Neuronal stem cell (in vitro differentiated cells): ENCODE measurements around the gene TSHZ1.

Source experiments
- DNase-seq: peaks from one replicate; pipeline ENCODE4 v3.0.0-alpha.2; 2013; ENCODE audit warnings: low spot score
- H2AFZ ChIP-seq: one replicate; pipeline ENCODE4 v1.6.1; 2013; ENCODE audit warnings: mild to moderate bottlenecking, low read length, inconsistent platforms
- H2AK5ac ChIP-seq: 2 replicates; pipeline ENCODE4 v1.6.1; 2013; ENCODE audit warnings: low read depth, mild to moderate bottlenecking, inconsistent platforms, low read length, moderate library complexity, mixed read lengths
- H2BK120ac ChIP-seq: 2 replicates; pipeline ENCODE4 v1.6.1; 2013; ENCODE audit warnings: low read depth, mild to moderate bottlenecking, inconsistent platforms, low read length, moderate library complexity, mixed read lengths
- H2BK12ac ChIP-seq: one replicate; pipeline ENCODE4 v1.6.1; 2013; ENCODE audit warnings: low read length, inconsistent platforms
- H2BK15ac ChIP-seq: 2 replicates; pipeline ENCODE4 v1.6.1; 2013; ENCODE audit warnings: mild to moderate bottlenecking, low read length, inconsistent platforms, mixed read lengths
- H2BK5ac ChIP-seq: one replicate; pipeline ENCODE4 v1.6.1; 2013; ENCODE audit warnings: inconsistent platforms, mild to moderate bottlenecking, low read length, moderate library complexity
- H3K14ac ChIP-seq: one replicate; pipeline ENCODE4 v1.6.1; 2013; ENCODE audit warnings: low read length, inconsistent platforms
- H3K18ac ChIP-seq: 2 replicates; pipeline ENCODE4 v1.6.1; 2013; ENCODE audit warnings: low read length, inconsistent platforms
- H3K23ac ChIP-seq: 2 replicates; pipeline ENCODE4 v1.6.1; 2013; ENCODE audit warnings: low read depth, mild to moderate bottlenecking, mixed read lengths, low read length, inconsistent platforms; ENCODE audit not compliant: poor library complexity
- H3K27ac ChIP-seq: replicated peaks from 3 replicates; pipeline ENCODE4 v1.5.1; 2013; ENCODE audit warnings: low read length, inconsistent platforms
- H3K27me3 ChIP-seq, 3 experiments: 2 replicates each; pipeline ENCODE4 v1.6.1; 2013; ENCODE audit warnings: low read length in 3 of 3, mild to moderate bottlenecking in 2 of 3, inconsistent platforms in 1 of 3, low read depth in 1 of 3, mixed read lengths in 1 of 3, moderate library complexity in 1 of 3; ENCODE audit not compliant: control insufficient read depth in 3 of 3, insufficient read depth in 3 of 3
- H3K36me3 ChIP-seq, 2 donors: replicated peaks in 1 of 2; 2 replicates each; pipeline ENCODE4 v1.6.1; 2013; ENCODE audit warnings: low read length in 2 of 2; ENCODE audit not compliant: control insufficient read depth in 2 of 2, insufficient read depth in 2 of 2
- H3K4ac ChIP-seq: 2 replicates; pipeline ENCODE4 v1.6.1; 2013; ENCODE audit warnings: inconsistent platforms, mild to moderate bottlenecking, low read length, moderate library complexity
- H3K4me1 ChIP-seq, 2 donors: 1 replicate in 1 of 2; 2 replicates in 1 of 2; pipeline ENCODE4 v1.6.1; 2013; ENCODE audit warnings: low read length in 2 of 2, low read depth in 1 of 2; ENCODE audit not compliant: control insufficient read depth in 2 of 2, insufficient read depth in 1 of 2
- H3K4me2 ChIP-seq: one replicate; pipeline ENCODE4 v1.6.1; 2013; ENCODE audit warnings: mild to moderate bottlenecking, low read length, inconsistent platforms; ENCODE audit not compliant: insufficient read depth, poor library complexity, severe bottlenecking
- H3K4me3 ChIP-seq, 2 donors: 2 replicates each; pipeline ENCODE4 v1.5.1; 2013; ENCODE audit warnings: low read length in 2 of 2, mild to moderate bottlenecking in 2 of 2, inconsistent platforms in 1 of 2, moderate library complexity in 1 of 2
- H3K79me1 ChIP-seq: one replicate; pipeline ENCODE4 v1.6.1; 2013; ENCODE audit warnings: low read depth, mild to moderate bottlenecking, inconsistent platforms, low read length, moderate library complexity
- H3K9ac ChIP-seq: one replicate; pipeline ENCODE4 v1.6.1; 2013; ENCODE audit warnings: mild to moderate bottlenecking, low read depth, low read length, inconsistent platforms; ENCODE audit not compliant: poor library complexity
- H3K9me3 ChIP-seq, 2 donors: replicated peaks in 1 of 2; 2 replicates each; pipeline versions ENCODE3 to v1.6.1; 2013; ENCODE audit warnings: low read length in 2 of 2, mild to moderate bottlenecking in 2 of 2, inconsistent platforms in 1 of 2, low read depth in 1 of 2, mixed read lengths in 1 of 2, moderate library complexity in 1 of 2; ENCODE audit not compliant: control insufficient read depth in 2 of 2, insufficient read depth in 1 of 2
- H4K8ac ChIP-seq: one replicate; pipeline ENCODE4 v1.6.1; 2013; ENCODE audit warnings: low read depth, mild to moderate bottlenecking, inconsistent platforms, low read length, moderate library complexity
- H4K91ac ChIP-seq: one replicate; pipeline ENCODE4 v1.6.1; 2013; ENCODE audit warnings: low read length, low read depth, mild to moderate bottlenecking, inconsistent platforms; ENCODE audit not compliant: poor library complexity
- WGBS, 2 donors: extraction: QIAGEN DNeasy Blood & Tissue Kit; methylation state at CpG; one replicate each; pipeline ENCODE4 v1.1.7; 2013; ENCODE audit warnings: missing lambda C conversion rate in 2 of 2, mixed read lengths in 1 of 2; ENCODE audit not compliant: insufficient read length in 2 of 2, insufficient replicate concordance in 1 of 2; ENCODE audit errors: extremely low coverage in 2 of 2; 5-methylcytosine and 5-hydroxymethylcytosine counted together

TSHZ1 gene

DNA sequence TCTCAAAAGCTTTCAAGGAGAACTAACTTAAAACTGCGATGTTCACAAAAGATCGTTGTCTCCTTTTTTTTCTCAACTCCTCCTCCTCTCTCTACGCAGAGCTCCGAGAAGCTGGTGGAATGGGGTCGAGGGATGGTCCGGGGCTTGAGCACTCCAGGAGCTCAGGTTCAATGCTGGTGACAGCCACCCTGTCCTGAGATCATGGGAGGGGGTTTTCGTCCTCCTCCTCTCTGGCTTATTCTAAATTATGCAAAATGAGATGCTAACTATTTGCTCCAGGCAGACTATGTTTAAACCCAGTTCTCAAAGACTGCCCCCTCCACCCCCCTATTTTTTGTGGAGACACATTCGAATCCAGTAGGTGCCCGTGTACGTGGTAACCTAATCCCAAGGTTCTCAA, 11.8 kb downstream of the TSHZ1 start:
- WGBS, 2 donors: no CpG with 5 or more reads among the region's 10 CpGs
- H3K4me2 ChIP-seq: no peak overlapping the region

DNA sequence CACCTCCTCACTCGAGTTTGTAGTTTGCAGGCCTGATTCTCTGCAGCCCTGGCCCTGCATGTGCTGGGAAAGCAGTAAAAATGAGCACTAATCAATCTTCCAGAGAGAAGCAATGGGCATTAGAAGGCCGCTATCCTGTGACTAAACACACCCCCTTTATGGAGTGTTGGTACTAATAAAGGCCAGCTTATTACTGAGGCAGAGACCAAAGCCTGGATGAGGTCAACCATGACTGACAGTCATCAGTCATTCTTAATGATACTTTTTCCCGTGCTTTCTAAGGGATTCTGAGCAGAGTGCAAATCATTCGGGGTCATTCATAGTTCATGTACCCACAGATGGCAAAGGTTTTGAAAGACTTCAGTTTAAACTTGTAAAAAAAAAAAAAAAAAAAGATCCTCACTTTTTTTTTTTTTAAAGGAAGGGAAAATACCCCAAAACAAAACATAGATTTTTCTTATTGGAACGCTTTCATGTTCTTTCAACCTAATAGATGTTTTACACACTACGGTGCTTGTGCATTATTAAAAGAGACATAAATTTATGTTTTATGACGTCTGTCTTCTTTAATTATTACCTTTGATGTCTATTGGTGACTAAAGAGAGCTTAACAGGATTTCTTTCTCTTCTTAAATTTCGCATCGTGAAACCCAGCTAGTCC, 13.2 kb downstream of the TSHZ1 start:
- no peak for DNase-seq
- Histone ChIP-seq H2BK12ac (no peak overlapping the region), H3K4me1 (peaks cover 5 to 37% of the 10 kb centered on the region in 2 donors), H2BK15ac (no peak overlapping the region), H3K36me3 (no peaks in the 10 kb centered on the region), H3K4me3 (no peak overlapping the region), H3K79me1 (no peaks in the 10 kb centered on the region), H2AK5ac (no peak overlapping the region), H3K14ac (no peak overlapping the region), H3K4me2 (no peak overlapping the region), H2BK5ac (no peak overlapping the region), H3K9me3 (no peaks in the 10 kb centered on the region), H3K23ac (no peak overlapping the region), H2AFZ (no peak overlapping the region), H3K27ac (no peak overlapping the region), H4K8ac (no peak overlapping the region), H2BK120ac (no peak overlapping the region), H3K27me3 (no peaks in the 10 kb centered on the region), H3K18ac (no peak overlapping the region), H4K91ac (no peak overlapping the region), H3K4ac (no peak overlapping the region), H3K9ac (no peak overlapping the region)
- no CpG with 5 or more reads among the region's 9 CpGs for WGBS, 2 donors

More for the DNA sequence above, 11.8 kb downstream of the TSHZ1 start:
- H3K4me1 ChIP-seq: peaks cover 5 to 27% of the 10 kb centered on the region in 2 donors
- no peak overlapping the region for H3K4me3 ChIP-seq
- no peak overlapping the region for H2AFZ ChIP-seq
- H2AK5ac ChIP-seq: no peak overlapping the region
- H4K8ac ChIP-seq: no peak overlapping the region
- no peak overlapping the region for H3K14ac ChIP-seq
- H3K18ac ChIP-seq: no peak overlapping the region
- no peak overlapping the region for H2BK5ac ChIP-seq
- no peaks in the 10 kb centered on the region for H3K9me3 ChIP-seq
- no peaks in the 10 kb centered on the region for H3K79me1 ChIP-seq
- H3K27me3 ChIP-seq: no peaks in the 10 kb centered on the region
- no peak overlapping the region for H2BK12ac ChIP-seq
- H2BK120ac ChIP-seq: no peak overlapping the region
- no peak overlapping the region for H3K27ac ChIP-seq
- H3K4ac ChIP-seq: no peak overlapping the region
- no peak overlapping the region for H3K23ac ChIP-seq
- no peaks in the 10 kb centered on the region for H3K36me3 ChIP-seq
- no peak for DNase-seq
- no peak overlapping the region for H2BK15ac ChIP-seq
- H4K91ac ChIP-seq: no peak overlapping the region
- no peak overlapping the region for H3K9ac ChIP-seq

DNA sequence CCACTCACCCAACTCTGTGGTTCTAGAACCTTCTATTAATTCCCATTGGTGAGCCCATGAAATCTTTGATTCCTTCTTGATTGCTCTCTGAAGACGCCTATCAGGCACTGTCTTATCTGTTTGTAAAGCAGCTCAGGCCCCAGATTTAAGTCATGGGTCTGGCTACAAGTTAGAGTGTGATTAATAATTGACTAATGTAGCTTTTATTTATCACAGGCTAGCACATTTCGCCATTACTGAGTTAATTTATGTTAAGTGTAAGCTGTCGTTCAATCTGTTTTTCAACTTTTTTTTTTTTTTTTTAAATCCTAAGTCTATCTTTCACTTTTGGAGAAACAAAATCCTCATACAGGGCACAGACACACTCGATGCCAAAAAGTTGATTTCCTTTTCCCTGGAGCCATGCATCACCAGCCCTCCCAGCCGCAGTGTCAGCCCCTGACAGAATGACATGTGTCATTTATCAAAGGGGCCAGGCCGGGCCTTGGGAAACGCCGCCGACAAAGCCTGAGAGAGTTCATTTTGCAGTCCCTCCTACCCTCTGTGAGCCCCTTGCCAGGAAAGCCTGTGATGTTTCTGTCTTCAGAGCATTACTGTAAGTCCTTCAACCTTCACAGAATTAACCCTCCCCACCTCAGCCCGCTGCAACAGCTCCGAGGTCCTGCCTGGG, 15.8 kb downstream of the TSHZ1 start:
- H2BK120ac ChIP-seq: no peak overlapping the region
- no peaks in the 10 kb centered on the region for H3K27me3 ChIP-seq
- no peak overlapping the region for H3K9ac ChIP-seq
- peaks cover 5 to 29% of the 10 kb centered on the region in 2 donors for H3K4me1 ChIP-seq
- no peak overlapping the region for H2BK12ac ChIP-seq
- peak overlapping the region in 1 of 2 donors; percentile 29 for H3K4me3 ChIP-seq
- DNase-seq: peak; percentile 5
- H3K4ac ChIP-seq: no peak overlapping the region
- no peak overlapping the region for H2BK15ac ChIP-seq
- peak overlapping the region; percentile 81 for H2AFZ ChIP-seq
- H4K8ac ChIP-seq: no peak overlapping the region
- WGBS, 2 donors: no CpG with 5 or more reads among the region's 11 CpGs
- H3K79me1 ChIP-seq: no peaks in the 10 kb centered on the region
- H3K18ac ChIP-seq: no peak overlapping the region
- H3K27ac ChIP-seq: no peak overlapping the region
- H3K23ac ChIP-seq: no peak overlapping the region
- no peak overlapping the region for H4K91ac ChIP-seq
- H3K36me3 ChIP-seq: no peaks in the 10 kb centered on the region
- H3K14ac ChIP-seq: no peak overlapping the region
- no peak overlapping the region for H2AK5ac ChIP-seq
- H2BK5ac ChIP-seq: no peak overlapping the region
- H3K4me2 ChIP-seq: no peak overlapping the region
- no peaks in the 10 kb centered on the region for H3K9me3 ChIP-seq

- no peak for DNase-seq
- H3K4me2 ChIP-seq: no peak overlapping the region
- H3K79me1 ChIP-seq: no peaks in the 10 kb centered on the region
- H3K4me1 ChIP-seq: peaks cover 5 to 29% of the 10 kb centered on the region in 2 donors
- H4K91ac ChIP-seq: no peak overlapping the region
- H3K4me3 ChIP-seq: peak overlapping the region in 1 of 2 donors; percentile 29
- H2AFZ ChIP-seq: peak overlapping the region; percentile 81
- H3K4ac ChIP-seq: no peak overlapping the region
- no peaks in the 10 kb centered on the region for H3K9me3 ChIP-seq
- H2BK12ac ChIP-seq: no peak overlapping the region
- no peak overlapping the region for H3K23ac ChIP-seq
- no peak overlapping the region for H3K27ac ChIP-seq
- H2BK120ac ChIP-seq: no peak overlapping the region
- no peaks in the 10 kb centered on the region for H3K27me3 ChIP-seq
- no CpG with 5 or more reads among the region's 5 CpGs for WGBS, 2 donors
- no peak overlapping the region for H4K8ac ChIP-seq
- no peak overlapping the region for H2AK5ac ChIP-seq
- H2BK15ac ChIP-seq: no peak overlapping the region
- no peak overlapping the region for H3K9ac ChIP-seq
- no peak overlapping the region for H2BK5ac ChIP-seq
- H3K18ac ChIP-seq: no peak overlapping the region
- no peak overlapping the region for H3K14ac ChIP-seq
- H3K36me3 ChIP-seq: no peaks in the 10 kb centered on the region
Measured at GRCh38 chr18:75226956-75227316, 16.3 kb downstream of the TSHZ1 start.
